Activated naive CD4-positive, alpha-beta T cell treated with anti-CD3 and anti-CD28 coated beads, Interleukin-2, amount 50 U/mL, for 16 hours (primary cell): ENCODE data around the gene L3MBTL1.
"Not testable (repeated sequence)": the region's sequence is repeated elsewhere in the genome, so short reads cannot be mapped to it uniquely, and the experiment has no call there.

ENCODE experiments used
- DNase-seq: peaks from one replicate; pipeline ENCODE4 v3.0.0-alpha.2; 2020

Gene L3MBTL1

DNA sequence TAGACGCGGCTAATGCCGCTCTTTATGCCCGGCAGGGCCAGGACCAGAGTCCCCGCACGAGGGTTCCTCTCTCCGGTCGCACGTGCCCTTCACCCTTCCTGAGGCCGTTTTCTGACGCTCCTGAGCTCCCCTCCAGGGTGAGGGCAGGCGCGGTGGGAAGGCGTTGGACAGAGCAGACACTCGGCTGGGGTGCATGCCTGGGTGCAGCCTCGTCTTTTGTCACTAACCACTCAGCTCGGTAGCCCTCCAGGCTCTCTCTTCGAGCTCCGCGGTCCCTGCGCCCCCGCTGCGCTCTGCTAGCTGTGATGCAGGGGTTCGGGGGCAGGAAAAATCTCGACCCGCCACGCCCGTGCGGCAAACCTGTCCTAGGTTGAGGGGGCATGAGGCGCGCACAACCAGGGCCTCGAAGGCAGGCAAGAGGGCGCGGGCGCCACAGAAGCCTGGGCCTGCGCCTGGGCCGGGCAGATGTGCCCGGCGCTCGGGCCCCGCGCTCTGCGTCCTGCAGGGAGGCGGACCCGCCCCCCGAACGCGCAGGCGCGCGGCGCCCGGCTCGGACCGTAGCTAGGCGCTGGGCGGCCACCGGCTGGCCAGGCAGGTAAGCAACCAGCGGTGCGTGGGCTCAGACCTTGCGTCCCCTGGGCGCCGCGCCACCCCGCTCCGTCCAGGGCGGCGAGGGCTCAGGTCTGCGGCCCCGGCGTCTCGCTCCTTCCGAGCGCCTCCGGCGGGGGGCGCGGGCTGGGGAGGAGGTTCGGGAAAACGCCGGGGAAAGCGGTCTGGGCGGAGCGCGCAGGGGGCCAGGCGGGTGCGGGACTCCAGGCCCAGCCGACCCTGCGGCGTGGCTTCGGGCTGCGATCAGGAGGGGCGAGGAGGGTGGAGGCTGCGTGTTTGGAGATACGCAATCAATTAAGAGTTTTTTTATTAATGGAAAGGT, at the start of gene L3MBTL1:
L3MBTL1 (plus strand) TSS at position 548 of the 931 bp plus-strand sequence. CDS start 5,807 bp downstream, outside the sequence.
- peak; percentile 13 for DNase-seq

DNA sequence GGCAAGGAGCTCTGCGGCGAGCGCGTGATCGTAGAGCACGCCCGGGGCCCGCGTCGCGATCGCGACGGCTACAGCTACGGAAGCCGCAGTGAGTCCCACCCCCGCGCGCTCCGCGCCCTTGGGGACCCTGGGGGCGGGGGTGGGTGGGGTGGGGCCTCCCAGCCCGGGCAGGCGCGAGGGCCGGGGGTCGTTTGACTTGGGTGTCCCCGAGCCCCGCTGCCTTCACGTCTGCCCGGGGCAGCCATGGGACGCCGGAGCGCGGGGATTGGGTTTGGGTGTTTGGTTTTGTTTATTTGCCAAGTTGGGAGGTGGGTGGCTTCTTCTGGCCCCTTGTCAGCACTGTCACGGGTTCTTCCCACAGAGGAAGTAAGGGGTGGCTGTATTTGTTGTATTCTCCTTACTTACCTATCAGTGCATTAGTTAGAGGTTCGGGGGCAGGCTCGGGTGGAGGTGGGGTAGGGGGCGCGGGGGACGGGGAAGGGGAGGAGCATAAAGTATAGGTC, 49.0 kb upstream of the L3MBTL1 start:
- DNase-seq, result no peak

- no peak for DNase-seq
Measured at GRCh38 chr20:43459022-43459942, 48.2 kb upstream of the L3MBTL1 start.

GRCh38 chr20:43460172-43460829, 47.2 kb upstream of the L3MBTL1 start:
- DNase-seq, result no peak

GRCh38 chr20:43460830-43461200, 46.7 kb upstream of the L3MBTL1 start:
- no peak for DNase-seq

DNA sequence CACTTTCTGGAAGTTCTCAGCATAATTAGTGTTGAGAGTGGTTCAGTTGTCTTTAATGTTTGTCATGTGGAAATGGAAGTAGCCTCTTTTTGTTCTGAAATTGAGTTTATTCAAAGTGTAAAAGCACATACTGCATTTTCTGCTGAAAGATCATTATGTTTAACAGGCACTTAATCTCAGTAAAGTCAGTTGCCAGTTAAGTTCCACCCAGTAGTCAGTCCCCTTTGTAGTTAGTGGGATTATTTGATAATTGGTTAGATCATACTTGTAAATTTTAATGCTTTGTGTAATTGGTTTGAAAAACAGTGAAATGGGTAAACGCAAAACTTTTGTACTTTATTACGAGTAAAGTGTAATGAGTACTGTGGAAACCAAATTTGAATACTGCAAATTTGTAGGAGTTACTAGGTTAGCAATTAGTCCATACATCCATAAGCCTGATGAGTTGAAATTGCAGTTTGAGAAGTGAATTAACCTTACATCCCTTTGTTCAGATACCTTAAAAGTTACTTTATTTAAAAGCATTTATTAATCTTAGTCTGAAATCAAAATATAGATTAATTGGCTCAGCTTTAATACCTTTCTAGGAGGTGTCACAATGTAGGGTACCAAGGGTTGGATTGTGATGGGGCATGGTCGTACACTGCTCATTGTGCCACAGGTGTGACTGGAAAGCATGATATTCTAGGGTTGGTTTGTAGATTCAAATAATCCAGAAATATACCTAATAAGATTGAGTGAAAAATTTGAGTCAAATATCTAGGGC, 45.4 kb upstream of the L3MBTL1 start:
- DNase-seq, result no peak

DNA sequence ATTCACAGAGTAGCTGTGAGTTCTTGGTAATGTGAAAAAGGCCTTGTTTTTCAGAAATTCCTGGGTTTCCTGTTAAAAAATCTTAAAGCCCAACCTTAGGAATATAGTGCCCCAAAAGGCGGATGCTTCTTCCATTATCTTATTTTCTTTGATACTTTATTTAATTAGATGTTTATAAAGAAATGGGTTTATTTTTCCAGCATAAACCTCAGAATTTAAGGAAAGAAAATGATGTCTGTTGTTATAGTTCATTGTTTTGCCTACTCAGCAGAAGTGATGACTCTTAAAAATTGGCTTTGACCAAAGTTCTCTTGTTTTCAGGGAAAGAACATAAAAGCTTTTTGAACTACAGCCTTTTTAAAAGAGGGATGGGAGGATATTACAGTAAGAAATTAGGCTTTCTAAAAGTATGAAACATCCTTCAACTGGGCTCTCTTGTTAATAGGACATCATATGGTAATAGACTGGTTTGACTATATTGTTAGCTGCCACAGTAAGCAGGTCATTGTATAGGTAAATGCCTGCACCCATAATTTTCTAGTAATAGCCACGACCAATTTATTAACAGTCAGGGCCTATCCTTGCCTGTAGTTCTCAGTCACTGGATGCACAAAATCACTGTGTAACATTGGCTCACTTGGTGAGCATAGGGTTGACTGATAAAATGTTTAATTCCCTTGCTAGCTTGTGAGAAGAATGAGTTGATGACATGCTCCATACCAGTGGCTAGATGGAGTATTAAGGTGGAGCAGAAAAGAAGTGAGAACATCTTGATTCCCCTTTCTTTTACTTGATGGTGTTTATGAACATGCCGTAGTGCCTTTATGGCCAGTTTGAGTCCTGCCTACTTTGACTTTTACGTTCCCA, 44.6 kb upstream of the L3MBTL1 start:
- DNase-seq, result no peak

- no peak for DNase-seq
Measured at GRCh38 chr20:43463527-43464218, 43.8 kb upstream of the L3MBTL1 start.

DNA sequence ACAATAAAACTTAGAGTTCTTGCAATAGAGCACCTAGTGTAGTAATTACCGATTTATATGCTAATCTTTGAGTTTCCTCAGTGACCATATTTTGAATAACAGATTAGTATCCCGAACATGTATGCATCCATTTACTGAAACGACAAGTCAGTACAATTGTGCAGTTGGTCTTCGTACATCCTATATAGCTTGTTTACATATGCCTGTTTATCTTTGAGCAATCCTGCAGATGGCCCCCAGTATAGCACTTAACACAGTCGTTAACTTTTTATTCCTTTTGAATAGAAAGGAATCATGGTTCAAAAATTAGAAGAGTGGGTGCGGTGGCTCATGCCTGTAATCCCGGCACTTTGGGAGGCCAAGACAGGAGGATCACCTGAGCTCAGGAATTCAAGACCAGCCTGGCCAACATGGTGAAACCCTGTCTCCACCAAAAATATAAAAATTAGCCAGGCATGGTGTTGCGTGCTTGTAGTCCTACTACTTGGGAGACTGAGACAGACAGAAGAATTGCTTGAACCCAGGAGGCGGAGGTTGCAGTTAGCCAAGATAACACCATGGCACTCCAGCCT, 43.2 kb upstream of the L3MBTL1 start:
- no peak for DNase-seq

DNA sequence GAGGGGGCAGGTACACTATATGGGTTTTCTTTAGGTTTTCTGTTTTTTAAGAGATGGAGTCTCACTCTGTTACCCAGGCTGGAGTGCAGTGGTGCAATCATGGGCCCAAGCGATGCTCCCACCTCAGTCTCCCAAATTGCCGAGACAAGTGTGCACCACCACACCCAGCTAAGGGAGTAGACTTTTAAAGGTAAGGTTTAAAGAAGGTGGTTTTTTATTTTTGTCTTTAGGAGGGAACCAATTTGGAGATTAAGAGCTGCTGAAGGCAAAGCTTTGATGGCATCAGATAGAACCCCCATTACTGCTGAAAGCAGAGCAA, 41.9 kb upstream of the L3MBTL1 start:
- no peak for DNase-seq

DNA sequence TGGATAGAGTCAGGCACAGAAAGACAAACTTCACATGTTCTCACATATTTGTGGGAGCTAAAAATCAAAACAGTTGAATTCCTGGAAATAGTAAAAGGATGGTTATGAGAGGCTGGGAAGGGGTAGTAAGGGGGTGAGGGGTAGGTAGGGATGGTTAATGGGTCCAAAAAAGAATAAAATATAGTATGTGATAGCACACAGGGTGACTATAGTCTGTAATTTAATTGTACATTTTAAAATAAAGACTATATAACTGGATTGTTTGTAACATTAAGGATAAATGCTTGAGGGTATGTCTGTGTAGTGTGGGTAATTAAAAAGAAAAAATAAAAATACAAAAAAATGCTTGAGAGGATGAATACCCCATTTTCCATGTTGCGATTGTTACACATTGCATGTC, 39.9 kb upstream of the L3MBTL1 start:
- no peak for DNase-seq

DNA sequence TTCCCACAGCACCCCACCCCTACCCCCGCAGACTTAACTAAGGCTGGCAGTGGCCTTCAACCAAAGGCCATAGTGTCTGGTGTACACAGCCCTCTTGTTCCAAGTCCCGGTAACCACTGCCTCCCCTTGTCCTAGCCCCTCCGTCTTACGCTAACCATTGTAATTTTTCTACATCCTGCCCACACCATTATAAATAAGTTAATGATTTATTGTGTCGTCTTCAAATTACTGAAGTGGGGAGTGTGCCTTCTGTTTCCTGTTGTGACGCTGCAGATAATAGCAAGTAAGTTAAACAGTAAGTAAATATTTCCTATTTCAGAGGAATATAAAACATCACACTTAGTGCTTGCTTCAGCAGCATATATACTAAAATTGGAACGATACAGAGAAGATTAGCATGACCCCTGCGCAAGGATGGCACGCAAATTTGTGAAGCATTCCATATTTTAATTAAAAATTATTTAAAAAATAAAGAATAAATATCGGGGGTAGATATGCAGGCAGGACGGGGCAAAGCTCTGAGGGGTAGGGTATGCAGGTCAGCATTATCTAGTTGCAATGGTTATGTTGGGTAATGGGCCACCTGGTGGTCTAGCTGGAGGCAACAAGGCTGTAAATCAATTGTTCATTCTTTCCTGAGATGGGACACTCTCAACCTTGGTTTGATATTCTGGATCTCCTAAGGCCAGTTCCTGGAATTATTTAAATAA, 34.7 kb upstream of the L3MBTL1 start:
- no peak for DNase-seq

DNA sequence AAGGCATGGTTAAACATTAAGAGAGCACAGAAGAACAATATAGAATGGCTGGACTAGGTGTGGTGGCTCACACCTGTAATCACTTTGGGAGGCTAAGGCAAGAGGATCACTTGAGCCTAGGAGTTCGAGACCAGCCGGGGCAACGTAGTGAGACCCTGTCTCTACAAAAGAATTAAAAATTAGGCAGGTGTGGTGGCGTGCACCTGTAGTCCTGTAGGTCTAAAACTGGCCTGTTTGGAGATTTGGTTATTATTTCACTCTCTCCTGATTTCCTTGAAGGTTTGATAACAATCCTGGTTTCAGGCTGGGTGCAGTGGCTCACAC, 34.2 kb upstream of the L3MBTL1 start:
- no peak for DNase-seq

DNA sequence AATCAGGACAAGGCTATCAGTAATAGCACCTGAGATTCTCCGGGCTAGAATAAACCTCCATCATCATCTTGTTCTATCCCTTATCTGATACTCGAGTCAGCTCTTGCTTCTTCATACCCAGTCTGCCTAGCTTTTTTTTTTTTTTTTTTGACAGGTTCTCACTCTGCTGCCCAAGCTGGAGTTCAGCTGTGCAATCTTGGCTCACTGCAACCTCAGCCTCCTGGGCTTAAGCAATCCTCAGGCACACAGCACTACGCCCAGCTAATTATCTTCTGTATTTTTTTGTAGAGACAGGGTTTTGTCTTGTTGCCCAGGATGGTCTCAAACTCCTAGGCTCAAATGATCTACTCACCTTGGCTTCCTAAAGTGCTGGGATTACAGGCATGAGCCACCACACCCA, 30.3 kb upstream of the L3MBTL1 start:
- DNase-seq, result no peak

DNA sequence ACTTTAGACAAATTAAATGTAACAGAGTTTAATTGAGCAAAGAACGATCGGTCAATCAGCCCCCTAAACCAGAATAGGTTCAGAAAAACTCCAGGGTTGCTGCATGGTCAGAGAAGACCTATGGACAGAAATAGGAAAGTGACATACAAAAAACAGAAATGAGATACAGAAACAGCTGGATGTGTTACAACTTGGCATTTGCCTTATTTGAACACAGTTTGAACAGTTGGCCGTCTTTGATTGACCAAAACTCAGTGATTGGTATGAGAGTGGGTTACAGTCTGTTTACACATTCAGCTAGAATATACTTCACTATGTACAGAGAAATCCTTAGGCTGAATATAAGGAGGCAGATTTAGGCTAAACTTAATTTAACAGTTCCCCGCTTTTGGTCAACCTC, 29.9 kb upstream of the L3MBTL1 start:
- DNase-seq, result no peak

- DNase-seq, result no peak
Measured at GRCh38 chr20:43490038-43490437, 17.5 kb upstream of the L3MBTL1 start.

DNA sequence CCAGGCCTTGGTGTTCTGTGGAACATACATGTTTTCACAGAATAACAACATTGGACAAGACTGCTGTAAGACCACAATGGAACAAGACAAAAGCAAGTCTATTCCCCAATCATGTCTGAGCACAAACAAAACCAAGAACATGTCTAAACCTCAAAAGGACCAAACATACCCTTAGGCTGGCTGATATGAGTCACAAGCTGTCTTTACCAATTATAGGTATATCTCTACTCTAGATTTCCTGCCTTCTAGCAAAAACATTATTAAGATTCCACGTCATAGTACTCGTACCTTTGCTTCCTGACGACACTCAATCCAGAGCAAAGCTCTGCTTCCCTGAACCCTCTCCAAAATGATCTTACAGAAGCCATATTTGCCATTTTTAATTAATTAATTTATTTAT, 15.4 kb upstream of the L3MBTL1 start:
- DNase-seq, result no peak

- no peak for DNase-seq
Measured at GRCh38 chr20:43495388-43495787, 12.1 kb upstream of the L3MBTL1 start.

DNA sequence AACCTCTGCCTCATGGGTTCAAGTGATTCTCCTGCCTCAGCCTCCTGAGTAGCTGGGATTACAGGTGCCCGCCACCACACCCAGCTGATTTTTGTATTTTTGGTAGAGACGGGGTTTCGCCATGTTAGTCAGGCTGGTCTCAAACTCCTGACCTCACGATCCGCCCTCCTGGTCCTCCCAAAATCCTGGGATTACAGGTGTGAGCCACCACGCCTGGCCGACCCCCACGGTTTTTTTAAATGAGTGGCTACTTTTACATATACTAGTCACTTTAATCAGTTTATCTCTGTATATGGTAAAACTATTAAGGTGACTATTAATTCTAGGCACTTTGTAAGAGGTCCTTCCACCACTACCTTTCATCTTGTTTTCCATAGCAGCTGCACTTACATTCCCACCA, 5.5 kb upstream of the L3MBTL1 start:
- not testable (repeated sequence) for DNase-seq

- DNase-seq, result no peak
Measured at GRCh38 chr20:43506238-43506637, 1.3 kb upstream of the L3MBTL1 start.
